Skeletal muscle satellite cell (primary cell): ENCODE data around the gene EXOC6B.

ENCODE experiments used
- H3K27me3 ChIP-seq: 2 replicates; pipeline ENCODE4 v1.7.0; 2013; ENCODE audit warnings: low read length; ENCODE audit not compliant: control insufficient read depth, insufficient read depth
- H3K36me3 ChIP-seq: 2 replicates; pipeline ENCODE4 v1.7.0; 2013; ENCODE audit warnings: mild to moderate bottlenecking, control low read depth, low read length; ENCODE audit not compliant: insufficient read depth
- H3K4me1 ChIP-seq: 2 replicates; pipeline ENCODE4 v1.7.0; 2013; ENCODE audit warnings: low read length; ENCODE audit not compliant: control insufficient read depth, insufficient read depth
- H3K4me2 ChIP-seq: 2 replicates; pipeline ENCODE4 v1.7.0; 2013; ENCODE audit warnings: mild to moderate bottlenecking, low read length
- H3K4me3 ChIP-seq: 2 replicates; pipeline ENCODE4 v1.7.0; 2013; ENCODE audit warnings: low read length
- H3K9ac ChIP-seq: 2 replicates; pipeline ENCODE4 v1.7.0; 2013; ENCODE audit warnings: mild to moderate bottlenecking, low read depth, low read length, moderate library complexity
- H3K9me3 ChIP-seq: replicated peaks from 2 replicates; pipeline ENCODE4 v1.7.0; 2013; ENCODE audit warnings: mild to moderate bottlenecking, control low read depth, low read length

EXOC6B gene

GRCh38 chr2:72847534-72848315 lies 21.9 kb upstream of the EXOC6B start:
- no peaks in the 10 kb centered on the region for H3K36me3 ChIP-seq
- no peak overlapping the region for H3K4me3 ChIP-seq
- H3K27me3 ChIP-seq: peaks cover 68% of the 10 kb centered on the region
- H3K4me1 ChIP-seq: no peaks in the 10 kb centered on the region
- H3K9ac ChIP-seq: no peak overlapping the region
- no peaks in the 10 kb centered on the region for H3K9me3 ChIP-seq
- H3K4me2 ChIP-seq: no peak overlapping the region

GRCh38 chr2:72846171-72847095 lies 20.6 kb upstream of the EXOC6B start:
- Histone ChIP-seq H3K9me3 (no peaks in the 10 kb centered on the region), H3K36me3 (no peaks in the 10 kb centered on the region), H3K4me2 (no peak overlapping the region), H3K4me3 (no peak overlapping the region), H3K27me3 (peaks cover 68% of the 10 kb centered on the region), H3K4me1 (no peaks in the 10 kb centered on the region), H3K9ac (no peak overlapping the region)

GRCh38 chr2:72843301-72843700 lies 17.5 kb upstream of the EXOC6B start:
- Histone ChIP-seq H3K9ac (no peak overlapping the region), H3K4me3 (no peak overlapping the region), H3K9me3 (no peaks in the 10 kb centered on the region)

GRCh38 chr2:72841462-72842125 lies 15.8 kb upstream of the EXOC6B start:
- H3K4me1 ChIP-seq: no peaks in the 10 kb centered on the region
- H3K9me3 ChIP-seq: no peaks in the 10 kb centered on the region
- H3K27me3 ChIP-seq: peaks cover 37% of the 10 kb centered on the region
- H3K36me3 ChIP-seq: no peaks in the 10 kb centered on the region
- no peak overlapping the region for H3K4me3 ChIP-seq
- H3K9ac ChIP-seq: no peak overlapping the region
- H3K4me2 ChIP-seq: no peak overlapping the region

More at GRCh38 chr2:72843301-72843700, 17.5 kb upstream of the EXOC6B start:
- Histone ChIP-seq H3K36me3 (no peaks in the 10 kb centered on the region), H3K4me1 (no peaks in the 10 kb centered on the region), H3K4me2 (no peak overlapping the region), H3K27me3 (peaks cover 53% of the 10 kb centered on the region)

GRCh38 chr2:72840066-72840465 lies 14.2 kb upstream of the EXOC6B start:
- peaks cover 48% of the 10 kb centered on the region for H3K27me3 ChIP-seq
- no peaks in the 10 kb centered on the region for H3K9me3 ChIP-seq

GRCh38 chr2:72837171-72837570 lies 11.3 kb upstream of the EXOC6B start:
- Histone ChIP-seq H3K4me2 (no peak overlapping the region), H3K4me1 (no peaks in the 10 kb centered on the region), H3K9ac (no peak overlapping the region), H3K27me3 (peaks cover 51% of the 10 kb centered on the region), H3K9me3 (no peaks in the 10 kb centered on the region), H3K36me3 (no peaks in the 10 kb centered on the region), H3K4me3 (no peak overlapping the region)

More at GRCh38 chr2:72840066-72840465, 14.2 kb upstream of the EXOC6B start:
- no peak overlapping the region for H3K4me2 ChIP-seq
- H3K4me1 ChIP-seq: no peaks in the 10 kb centered on the region
- no peak overlapping the region for H3K4me3 ChIP-seq
- H3K36me3 ChIP-seq: no peaks in the 10 kb centered on the region
- no peak overlapping the region for H3K9ac ChIP-seq

GRCh38 chr2:72835403-72835802 lies 9.6 kb upstream of the EXOC6B start:
- no peaks in the 10 kb centered on the region for H3K4me1 ChIP-seq
- H3K4me2 ChIP-seq: no peak overlapping the region
- H3K4me3 ChIP-seq: no peak overlapping the region
- no peaks in the 10 kb centered on the region for H3K36me3 ChIP-seq
- no peaks in the 10 kb centered on the region for H3K9me3 ChIP-seq
- peaks cover 41% of the 10 kb centered on the region for H3K27me3 ChIP-seq
- H3K9ac ChIP-seq: no peak overlapping the region

GRCh38 chr2:72834596-72834995 lies 8.8 kb upstream of the EXOC6B start:
- Histone ChIP-seq H3K9ac (no peak overlapping the region), H3K4me3 (no peak overlapping the region), H3K4me2 (no peak overlapping the region), H3K4me1 (no peaks in the 10 kb centered on the region), H3K36me3 (no peaks in the 10 kb centered on the region), H3K27me3 (peaks cover 35% of the 10 kb centered on the region), H3K9me3 (no peaks in the 10 kb centered on the region)

GRCh38 chr2:72833084-72833714 lies 7.4 kb upstream of the EXOC6B start:
- H3K9me3 ChIP-seq: no peaks in the 10 kb centered on the region
- H3K4me3 ChIP-seq: no peak overlapping the region
- peaks cover 3% of the 10 kb centered on the region for H3K4me1 ChIP-seq
- peaks cover 34% of the 10 kb centered on the region for H3K27me3 ChIP-seq
- H3K36me3 ChIP-seq: no peaks in the 10 kb centered on the region
- no peak overlapping the region for H3K9ac ChIP-seq
- H3K4me2 ChIP-seq: no peak overlapping the region

GRCh38 chr2:72830273-72830672 lies 4.4 kb upstream of the EXOC6B start:
- H3K4me3 ChIP-seq: no peak overlapping the region
- H3K4me2 ChIP-seq: no peak overlapping the region
- H3K4me1 ChIP-seq: peaks cover 14% of the 10 kb centered on the region
- H3K9ac ChIP-seq: no peak overlapping the region
- H3K36me3 ChIP-seq: no peaks in the 10 kb centered on the region
- peaks cover 22% of the 10 kb centered on the region for H3K27me3 ChIP-seq
- no peaks in the 10 kb centered on the region for H3K9me3 ChIP-seq
